GM18511 (cell line): ENCODE results near the gene SP8.
A peak's percentile ranks its signal among the peaks of the same experiment; 100 is the strongest.

ENCODE experiments used
- ATAC-seq: cut with Tn5 transposase; IDR thresholded peaks from one replicate; pipeline ENCODE4 v1.9.1; 2021; ENCODE audit warnings: mild to moderate bottlenecking, moderate library complexity; ENCODE audit not compliant: unreplicated experiment

The SP8 gene

GRCh38 chr7:20795361-20795760, 8.7 kb upstream of the SP8 start:
- ATAC-seq: no peak

GRCh38 chr7:20794676-20795075, 8.0 kb upstream of the SP8 start:
- no peak for ATAC-seq

- no peak for ATAC-seq
These were observed 7.2 kb upstream of the SP8 start for GRCh38 chr7:20793694-20794394.

DNA sequence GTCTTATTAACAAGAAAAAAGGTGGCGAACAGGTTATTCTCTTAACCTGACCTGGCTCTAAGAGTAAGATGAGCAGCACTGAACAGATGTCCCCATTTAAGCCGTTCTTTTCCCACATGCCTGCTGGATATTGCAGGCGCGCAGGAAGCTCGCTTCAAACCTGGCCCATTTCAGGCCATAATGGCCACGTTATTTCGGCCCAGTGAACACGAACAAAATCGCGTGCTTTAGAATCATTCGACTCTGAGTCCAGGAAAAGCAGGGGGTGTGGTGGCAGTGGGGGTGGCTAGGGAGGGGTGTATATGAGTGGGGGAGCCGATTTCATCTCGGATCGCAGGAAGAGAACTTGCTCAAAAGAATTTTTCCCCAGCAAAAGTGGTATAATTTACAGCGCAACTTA, 6.6 kb upstream of the SP8 start:
- no peak for ATAC-seq

GRCh38 chr7:20791538-20792434, 5.1 kb upstream of the SP8 start:
- no peak for ATAC-seq

DNA sequence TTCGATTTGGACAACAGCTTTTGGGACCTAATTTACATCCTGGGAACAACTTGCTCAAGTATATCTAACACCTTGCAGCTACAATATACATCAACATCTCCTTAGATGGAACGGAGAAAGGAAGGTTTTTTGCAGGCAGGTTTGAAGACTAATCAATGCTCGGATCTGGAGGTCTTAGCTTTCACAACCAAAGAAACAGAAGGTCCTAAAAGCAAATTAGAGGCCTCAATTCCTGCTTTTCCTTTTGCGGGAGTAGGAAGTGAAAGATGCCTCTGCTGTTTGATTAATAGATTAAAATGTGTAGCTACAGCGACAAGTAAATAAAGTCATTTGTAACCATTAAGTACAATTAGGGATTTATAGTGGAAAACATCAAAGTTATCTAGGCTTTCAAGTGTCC, 3.7 kb upstream of the SP8 start:
- no peak for ATAC-seq

- ATAC-seq: no peak
These were observed 1.8 kb upstream of the SP8 start for GRCh38 chr7:20788420-20788990.

DNA sequence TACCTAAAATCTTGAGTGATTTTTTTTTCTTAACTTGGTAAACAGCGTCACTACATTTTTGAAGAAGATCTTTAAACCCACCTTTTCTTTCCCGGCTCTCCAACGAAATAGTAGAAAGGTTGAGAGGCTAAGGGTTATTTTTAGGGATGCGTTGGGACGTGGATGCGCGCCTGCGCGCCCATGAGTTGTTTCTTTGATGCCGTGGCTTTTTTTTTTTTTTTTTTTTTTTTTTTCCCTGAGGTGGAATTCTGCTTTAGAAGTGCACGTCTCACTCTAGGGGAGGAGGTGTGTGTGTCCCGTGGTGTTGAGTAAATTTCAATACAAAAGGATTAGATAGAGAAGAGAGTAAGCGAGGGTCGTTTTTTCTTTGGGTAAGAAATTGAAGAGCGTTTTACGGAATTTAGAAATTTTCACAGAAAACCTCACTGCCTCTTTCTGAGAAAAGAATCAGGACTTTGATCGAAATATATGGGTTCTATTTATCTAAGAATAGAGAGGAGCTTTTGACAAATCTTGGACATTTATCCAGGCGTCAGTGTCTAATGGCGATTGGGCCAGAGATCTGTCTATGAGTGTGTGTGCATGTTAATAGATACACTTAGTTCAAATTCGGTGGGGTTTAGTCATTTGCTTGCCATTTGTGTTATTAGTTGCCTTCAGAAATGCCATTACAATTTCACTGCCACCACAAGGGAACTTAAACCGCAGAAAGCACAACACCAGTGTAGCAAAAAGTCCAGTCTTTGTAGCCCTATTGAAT, 1.2 kb upstream of the SP8 start:
- ATAC-seq: no peak

DNA sequence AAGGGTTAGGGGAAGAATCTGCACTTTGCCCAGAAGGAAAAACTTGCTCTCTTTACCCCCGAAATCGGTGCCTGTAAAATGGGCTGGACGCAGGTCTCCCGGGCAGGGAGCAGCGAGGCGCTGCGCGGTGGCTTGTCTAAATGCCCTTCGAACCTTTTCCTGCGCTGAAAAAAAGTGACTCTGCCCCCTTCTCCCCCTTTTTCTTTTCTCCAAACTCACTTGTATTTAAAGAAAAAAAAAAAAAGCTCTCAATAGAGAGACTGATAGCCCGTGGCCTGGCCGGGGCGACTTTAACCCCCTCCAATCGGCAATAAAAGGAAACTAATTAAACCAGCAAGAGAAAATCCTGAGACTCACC, 286 bp downstream of the SP8 start:
- no peak for ATAC-seq

DNA sequence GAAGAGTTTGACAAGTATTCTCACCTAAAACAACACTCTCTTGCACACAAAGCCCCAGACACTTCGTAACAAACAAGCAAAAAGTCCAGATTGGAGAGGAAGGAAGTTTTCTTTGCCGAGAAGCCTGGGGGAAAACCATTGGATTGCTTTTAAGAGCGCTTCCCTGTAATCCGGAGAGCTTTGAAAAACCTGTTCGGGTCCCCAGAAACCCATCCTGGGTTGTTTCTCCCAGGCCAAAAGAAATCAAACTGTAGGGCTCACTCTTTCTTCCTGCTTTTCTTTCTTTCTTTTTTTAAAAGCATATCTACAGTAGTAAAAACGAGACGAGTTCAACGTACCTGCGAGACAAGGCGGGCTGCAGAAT, 655 bp downstream of the SP8 start:
- ATAC-seq: no peak

- no peak for ATAC-seq
These were observed 1.3 kb downstream of the SP8 start for GRCh38 chr7:20785157-20786048.

DNA sequence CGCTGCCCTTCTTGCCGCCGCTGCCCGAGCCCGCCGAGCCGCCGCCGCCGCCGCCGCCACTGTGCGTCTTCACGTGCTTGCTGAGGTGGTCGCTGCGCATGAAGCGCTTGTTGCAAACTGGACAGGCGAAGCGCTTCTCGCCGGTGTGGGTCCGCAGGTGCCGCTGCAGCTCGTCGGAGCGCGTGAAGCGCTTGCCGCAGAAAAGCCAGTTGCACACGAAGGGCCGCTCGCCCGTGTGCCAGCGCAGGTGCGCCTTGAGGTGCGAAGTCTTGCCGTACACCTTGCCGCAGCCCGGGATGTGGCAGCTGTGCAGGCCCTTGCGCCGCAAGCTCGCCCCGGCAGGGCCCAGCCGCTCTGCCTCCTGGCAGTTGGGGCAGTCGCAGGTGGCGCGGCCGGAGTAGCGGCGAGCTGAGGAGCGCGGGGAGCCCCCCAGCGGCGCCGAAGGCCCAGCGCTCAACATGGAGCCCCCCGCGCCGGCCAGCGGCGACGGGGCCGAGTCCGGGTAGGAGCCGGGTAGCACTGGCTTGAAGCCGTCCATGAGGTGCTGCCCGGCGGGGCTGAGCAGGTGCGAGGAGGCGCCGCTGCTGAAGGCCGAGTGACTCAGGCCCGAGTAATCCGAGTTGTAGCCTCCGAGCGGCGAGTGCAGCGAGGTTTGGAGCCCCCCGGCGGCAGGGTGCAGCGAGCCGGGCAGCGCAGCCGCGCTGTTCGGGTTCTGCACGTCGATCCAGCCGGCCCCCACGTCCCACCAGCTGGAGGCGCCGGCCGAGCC, 2.1 kb downstream of the SP8 start:
- ATAC-seq: no peak

DNA sequence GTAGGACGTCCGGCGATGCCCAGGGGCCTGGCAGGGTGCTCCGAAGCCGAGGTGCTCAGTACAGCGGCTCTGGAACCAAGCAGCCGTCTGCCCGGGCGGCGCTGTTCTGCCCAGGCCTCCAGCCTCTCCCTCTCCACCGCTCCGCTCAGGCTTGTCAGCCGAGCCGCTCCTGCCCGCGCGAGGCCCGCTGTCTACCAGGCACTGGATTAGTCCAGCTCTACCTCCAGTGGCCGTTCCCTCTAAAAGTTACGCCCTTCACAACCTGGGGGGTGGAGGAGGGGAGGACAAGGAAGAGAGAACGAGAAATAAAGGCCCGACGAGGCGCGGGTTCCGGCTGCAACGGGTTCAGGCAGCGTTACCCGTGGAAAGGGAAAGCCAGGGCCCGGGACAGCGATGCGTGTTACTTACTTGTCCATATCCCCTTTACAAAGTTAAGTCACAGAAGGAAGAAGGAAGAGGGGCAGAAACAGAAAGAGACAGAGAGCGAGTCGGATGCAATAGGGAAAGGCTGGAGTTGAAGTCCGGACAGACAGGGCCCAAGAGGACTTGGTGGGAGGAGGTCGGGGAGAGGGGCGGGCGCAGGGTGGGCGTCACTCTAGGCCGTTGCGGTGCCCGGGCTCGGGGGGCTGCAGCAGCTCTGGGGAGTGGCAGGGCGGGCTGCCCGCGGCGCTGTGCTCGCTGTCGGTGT, 2.8 kb downstream of the SP8 start:
- peak; percentile 54 for ATAC-seq

GRCh38 chr7:20783125-20783699, 3.5 kb downstream of the SP8 start:
- no peak for ATAC-seq

GRCh38 chr7:20779041-20779440, 7.6 kb downstream of the SP8 start:
- no peak for ATAC-seq

DNA sequence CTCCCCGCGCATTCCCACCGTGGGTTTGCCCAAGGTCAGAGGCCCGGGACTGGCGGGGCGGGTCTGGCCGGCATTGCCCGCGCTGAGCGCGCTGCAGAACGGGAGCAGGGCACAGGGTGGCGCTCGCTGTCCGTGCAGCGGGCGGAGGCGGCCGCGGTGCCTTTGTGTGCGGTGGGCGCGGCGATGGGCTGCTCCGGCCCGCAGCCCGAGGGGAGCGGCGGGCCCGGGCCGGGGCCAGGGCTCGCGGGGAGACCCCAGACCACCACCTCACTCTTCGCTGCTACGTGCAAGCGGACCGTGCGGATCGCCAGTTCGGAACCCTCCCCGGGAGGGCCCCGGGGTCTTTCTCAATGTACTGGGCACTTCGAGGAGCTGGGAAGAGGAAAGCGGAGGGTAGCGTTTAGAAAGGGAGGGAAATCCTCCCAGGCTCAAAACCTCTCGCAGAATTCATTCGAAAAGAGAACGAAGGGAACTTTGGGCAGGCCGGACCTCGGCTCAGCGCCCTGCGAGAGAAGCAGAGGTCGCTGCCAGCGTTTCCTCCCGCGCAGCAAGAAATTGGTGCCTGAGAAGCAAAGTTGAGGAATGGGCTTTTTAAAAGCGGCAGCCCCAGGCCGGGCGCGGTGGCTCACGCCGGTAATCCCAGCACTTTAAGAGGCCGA, 8.5 kb downstream of the SP8 start:
- ATAC-seq: peak; percentile 85

DNA sequence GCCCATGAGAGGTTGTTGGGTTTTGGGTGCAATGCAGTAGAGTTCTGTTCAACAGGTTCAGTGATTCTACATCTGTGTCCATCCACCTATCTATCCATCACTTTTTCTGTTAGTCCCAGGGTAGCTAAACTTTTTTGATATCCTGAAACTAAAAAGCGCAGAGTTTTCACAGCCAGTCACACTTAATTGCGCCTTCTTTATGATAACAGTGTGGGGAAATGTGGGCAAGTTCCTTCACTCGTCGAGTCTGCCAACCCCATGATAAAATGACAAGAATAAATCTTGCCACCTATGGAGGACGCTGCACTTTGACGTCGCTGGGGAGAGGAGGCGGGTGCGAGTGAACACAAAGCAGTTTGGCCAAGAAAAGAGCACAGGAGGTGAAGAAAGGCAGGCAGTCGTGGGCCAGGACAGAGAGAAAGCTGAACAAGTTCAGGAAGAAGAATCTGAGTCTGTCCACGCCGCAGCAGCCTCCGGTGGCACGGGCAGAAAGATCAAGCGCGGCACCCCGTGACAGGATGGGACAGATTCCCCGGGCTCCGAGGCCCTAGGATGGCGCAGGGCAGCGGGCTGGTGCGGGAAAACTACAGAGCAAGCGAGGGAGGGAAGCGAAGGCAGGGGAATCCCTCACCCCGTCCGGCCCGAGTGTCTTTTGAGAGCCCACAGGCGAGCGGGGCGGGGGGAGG, 9.2 kb downstream of the SP8 start:
- ATAC-seq: peak; percentile 52

DNA sequence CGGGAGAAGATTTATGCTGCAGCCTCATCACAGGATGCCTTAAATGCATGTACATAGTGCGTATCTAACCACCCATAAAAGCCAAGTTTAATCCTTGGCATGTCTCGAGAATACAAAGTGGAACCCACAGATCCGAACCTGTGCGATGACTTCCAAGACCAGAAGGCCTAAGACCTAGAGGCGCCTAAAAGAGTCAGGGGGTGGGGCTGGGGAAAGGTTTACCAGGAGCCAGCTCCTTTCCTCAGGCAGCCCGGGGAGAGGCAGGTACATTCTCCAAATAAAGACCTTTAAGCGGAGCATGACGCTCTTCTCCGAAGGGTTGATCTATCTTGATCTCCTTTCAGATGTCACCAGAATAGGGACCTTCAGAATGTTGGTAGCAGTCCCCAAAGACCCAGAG, 9.7 kb downstream of the SP8 start:
- no peak for ATAC-seq
